ENCODE measurements around the gene CYBA. TPM values are rescaled to one million over a fixed set of nuclear protein-coding genes. Genes with fewer than 3 reads are reported as not detected.

Gene CYBA
- total and polyA plus RNA-seq, 9 of the 15 experiments (the other 6 are each of a cell fraction or from before 2014, with no cell fraction given): 0.34 to 683 (median 93.0) TPM

DNA sequence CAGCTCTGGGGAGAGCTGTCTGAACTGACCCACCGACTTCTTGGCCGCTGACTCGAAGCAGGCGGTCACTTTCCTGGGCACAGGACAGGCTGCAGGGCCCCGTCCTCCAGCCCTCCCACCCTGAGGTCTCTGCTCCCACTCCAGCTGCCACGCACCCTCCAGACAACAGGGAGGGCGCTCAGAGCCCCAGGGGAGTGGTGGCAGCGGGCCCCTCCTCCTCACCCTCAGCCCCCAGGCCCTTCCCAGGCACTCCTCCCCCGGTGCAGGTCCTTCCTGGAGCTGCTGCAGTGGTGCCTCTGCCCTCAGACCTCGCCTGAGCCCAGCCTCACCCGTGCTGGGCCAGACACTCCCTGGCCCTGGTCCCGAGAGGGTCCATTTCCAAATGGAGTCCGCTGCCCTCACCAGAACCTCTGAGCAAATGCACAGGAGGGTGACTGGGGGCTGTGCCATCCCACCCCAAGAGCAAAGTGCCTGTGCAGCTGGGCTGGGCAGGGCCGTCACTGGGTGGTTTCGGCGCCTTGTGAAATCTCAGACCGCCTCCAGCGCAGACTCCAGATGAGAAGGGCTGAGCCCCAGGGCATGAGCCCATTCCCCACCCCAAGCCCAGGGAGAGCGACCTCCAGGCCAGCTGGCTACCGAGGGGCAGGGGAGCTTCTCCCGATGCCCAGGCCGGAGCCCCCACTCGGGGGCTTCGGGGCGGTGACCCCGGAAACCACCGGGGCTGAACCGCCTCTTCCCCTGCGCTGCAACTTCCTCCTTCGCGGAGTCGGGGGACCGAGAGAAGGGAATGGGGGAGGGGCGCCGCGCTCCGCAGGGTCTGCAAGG is 717 bp downstream of the CYBA start:
- peaks cover 33% of the 10 kb centered on the region for H3K79me2 ChIP-seq (ENCODE audit: control insufficient read depth, insufficient read depth, low read length)
- CTCF ChIA-PET (ENCODE audit: low intra/inter-chr PET ratio): no interaction called here
- TF ChIP-seq ZNF77 (CRISPR knock-in tag; IDR thresholded peaks at IDR 0.05) (no peak), ZEB2 (IDR thresholded peaks at IDR 0.05) (no peak), PML (IDR thresholded peaks at IDR 0.05; ENCODE audit: low read length) (no peak; the same call in 1 of the 2 replicates), ETV5 (CRISPR knock-in tag; IDR thresholded peaks at IDR 0.05; ENCODE audit: low read depth) (peak; percentile 40; the same call in 1 of the 2 replicates), SPI1 (IDR thresholded peaks at IDR 0.05; ENCODE audit: borderline replicate concordance, low read depth, low read length) (peak; percentile 64), NCOA4 (IDR thresholded peaks at IDR 0.05; ENCODE audit: partially characterized antibody) (no peak), ZNF263 (CRISPR knock-in tag; IDR thresholded peaks at IDR 0.05; ENCODE audit: borderline replicate concordance) (no peak; the same call in 1 of the 2 replicates), TGIF2 (CRISPR knock-in tag; IDR thresholded peaks at IDR 0.05) (0 out of 2 replicates have a peak, but pooled peaks have one; percentile 55), POU5F1 (IDR thresholded peaks at IDR 0.05; ENCODE audit: borderline replicate concordance, low read depth, low read length, partially characterized antibody) (no peak)
- TF ChIP-seq, protein P1, sequence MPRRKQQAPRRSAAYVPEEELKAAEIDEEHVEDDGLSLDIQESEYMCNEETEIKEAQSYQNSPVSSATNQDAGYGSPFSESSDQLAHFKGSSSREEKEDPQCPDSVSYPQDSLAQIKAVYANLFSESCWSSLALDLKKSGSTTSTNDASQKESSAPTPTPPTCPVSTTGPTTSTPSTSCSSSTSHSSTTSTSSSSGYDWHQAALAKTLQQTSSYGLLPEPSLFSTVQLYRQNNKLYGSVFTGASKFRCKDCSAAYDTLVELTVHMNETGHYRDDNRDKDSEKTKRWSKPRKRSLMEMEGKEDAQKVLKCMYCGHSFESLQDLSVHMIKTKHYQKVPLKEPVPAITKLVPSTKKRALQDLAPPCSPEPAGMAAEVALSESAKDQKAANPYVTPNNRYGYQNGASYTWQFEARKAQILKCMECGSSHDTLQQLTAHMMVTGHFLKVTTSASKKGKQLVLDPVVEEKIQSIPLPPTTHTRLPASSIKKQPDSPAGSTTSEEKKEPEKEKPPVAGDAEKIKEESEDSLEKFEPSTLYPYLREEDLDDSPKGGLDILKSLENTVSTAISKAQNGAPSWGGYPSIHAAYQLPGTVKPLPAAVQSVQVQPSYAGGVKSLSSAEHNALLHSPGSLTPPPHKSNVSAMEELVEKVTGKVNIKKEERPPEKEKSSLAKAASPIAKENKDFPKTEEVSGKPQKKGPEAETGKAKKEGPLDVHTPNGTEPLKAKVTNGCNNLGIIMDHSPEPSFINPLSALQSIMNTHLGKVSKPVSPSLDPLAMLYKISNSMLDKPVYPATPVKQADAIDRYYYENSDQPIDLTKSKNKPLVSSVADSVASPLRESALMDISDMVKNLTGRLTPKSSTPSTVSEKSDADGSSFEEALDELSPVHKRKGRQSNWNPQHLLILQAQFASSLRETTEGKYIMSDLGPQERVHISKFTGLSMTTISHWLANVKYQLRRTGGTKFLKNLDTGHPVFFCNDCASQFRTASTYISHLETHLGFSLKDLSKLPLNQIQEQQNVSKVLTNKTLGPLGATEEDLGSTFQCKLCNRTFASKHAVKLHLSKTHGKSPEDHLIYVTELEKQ (CRISPR knock-in tag; IDR thresholded peaks at IDR 0.05): no peak
- TF ChIP-seq, protein P2, sequence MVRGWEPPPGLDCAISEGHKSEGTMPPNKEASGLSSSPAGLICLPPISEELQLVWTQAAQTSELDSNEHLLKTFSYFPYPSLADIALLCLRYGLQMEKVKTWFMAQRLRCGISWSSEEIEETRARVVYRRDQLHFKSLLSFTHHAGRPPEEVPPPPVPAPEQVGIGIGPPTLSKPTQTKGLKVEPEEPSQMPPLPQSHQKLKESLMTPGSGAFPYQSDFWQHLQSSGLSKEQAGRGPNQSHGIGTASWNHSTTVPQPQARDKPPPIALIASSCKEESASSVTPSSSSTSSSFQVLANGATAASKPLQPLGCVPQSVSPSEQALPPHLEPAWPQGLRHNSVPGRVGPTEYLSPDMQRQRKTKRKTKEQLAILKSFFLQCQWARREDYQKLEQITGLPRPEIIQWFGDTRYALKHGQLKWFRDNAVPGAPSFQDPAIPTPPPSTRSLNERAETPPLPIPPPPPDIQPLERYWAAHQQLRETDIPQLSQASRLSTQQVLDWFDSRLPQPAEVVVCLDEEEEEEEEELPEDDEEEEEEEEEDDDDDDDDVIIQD (CRISPR knock-in tag; IDR thresholded peaks at IDR 0.05): no peak

More for the DNA sequence above, 717 bp downstream of the CYBA start:
- Histone ChIP-seq H3K4me1 (replicated peaks in 1 of 2; ENCODE audit: control insufficient read depth in 2 of 2, insufficient read depth in 2 of 2, low read length in 2 of 2) (peaks cover 11 to 92% of the 10 kb centered on the region in 2 experiments; a peak in 4 of 5 replicates), H3K9ac (ENCODE audit: insufficient read depth in 1 of 2, low read depth in 2 of 2, low read length in 2 of 2) (peak overlapping the region; percentile 73 to 97), H3K36me3 (ENCODE audit: control insufficient read depth, insufficient read depth, low read length) (peaks cover 61% of the 10 kb centered on the region; the same call in 2 of the 3 replicates), H3K4me3 (peak overlapping the region; percentile 84), H3K9me3 (replicated peaks; ENCODE audit: control insufficient read depth, insufficient read depth, low read depth, low read length) (no peaks in the 10 kb centered on the region), H4K20me1 (replicated peaks; ENCODE audit: control insufficient read depth, insufficient read depth, low read length) (peaks cover 3% of the 10 kb centered on the region; the same call in 1 of the 2 replicates), H3K4me2 (ENCODE audit: insufficient read depth, low read length) (peak overlapping the region; percentile 92), H3K27me3 (ENCODE audit: control insufficient read depth in 2 of 2, insufficient read depth in 2 of 2, low read length in 2 of 2) (no peaks in the 10 kb centered on the region), H2AFZ (ENCODE audit: low read depth, low read length) (peak overlapping the region; percentile 0), H3K27ac (ENCODE audit: extremely low read depth, low read depth, low read length) (peak overlapping the region; percentile 95), H3K9me1 (ENCODE audit: control insufficient read depth, insufficient read depth, low read length) (no peaks in the 10 kb centered on the region)
- intact Hi-C loops (cut with micrococcal nuclease) (no loop called here), in situ Hi-C loops (cut with MboI) (no loop called here)
- WGBS (ENCODE audit: insufficient coverage, low coverage, missing lambda C conversion rate): 13% methylated on average over 30 of the region's 37 CpGs
- FAIRE-seq: no peak
- peak; percentile 55 to 73 (median 68) for DNase-seq (ENCODE audit: extremely low read depth in 1 of 4, low spot score in 3 of 4)
- POLR2A ChIA-PET: interaction anchor here (0.5 to 2.7 kb wide), 4 partner anchors 11 to 670 kb away, joined by 3 to 13 read pairs (median 5); no protein-coding TSS in a partner anchor
- ATAC-seq: peak; percentile 44
- BruUV-seq (replicated peaks): TSS peak; percentile 72
